Eye (tissue), 1 donor: ENCODE measurements around the gene RUNDC3A.
"Not testable (repeated sequence)": the region's sequence is repeated elsewhere in the genome, so short reads cannot be mapped to it uniquely, and the experiment has no call there.

ENCODE experiments used
- DNase-seq: peaks from one replicate; pipeline ENCODE4 v3.0.0-alpha.2; 2015

The RUNDC3A gene

DNA sequence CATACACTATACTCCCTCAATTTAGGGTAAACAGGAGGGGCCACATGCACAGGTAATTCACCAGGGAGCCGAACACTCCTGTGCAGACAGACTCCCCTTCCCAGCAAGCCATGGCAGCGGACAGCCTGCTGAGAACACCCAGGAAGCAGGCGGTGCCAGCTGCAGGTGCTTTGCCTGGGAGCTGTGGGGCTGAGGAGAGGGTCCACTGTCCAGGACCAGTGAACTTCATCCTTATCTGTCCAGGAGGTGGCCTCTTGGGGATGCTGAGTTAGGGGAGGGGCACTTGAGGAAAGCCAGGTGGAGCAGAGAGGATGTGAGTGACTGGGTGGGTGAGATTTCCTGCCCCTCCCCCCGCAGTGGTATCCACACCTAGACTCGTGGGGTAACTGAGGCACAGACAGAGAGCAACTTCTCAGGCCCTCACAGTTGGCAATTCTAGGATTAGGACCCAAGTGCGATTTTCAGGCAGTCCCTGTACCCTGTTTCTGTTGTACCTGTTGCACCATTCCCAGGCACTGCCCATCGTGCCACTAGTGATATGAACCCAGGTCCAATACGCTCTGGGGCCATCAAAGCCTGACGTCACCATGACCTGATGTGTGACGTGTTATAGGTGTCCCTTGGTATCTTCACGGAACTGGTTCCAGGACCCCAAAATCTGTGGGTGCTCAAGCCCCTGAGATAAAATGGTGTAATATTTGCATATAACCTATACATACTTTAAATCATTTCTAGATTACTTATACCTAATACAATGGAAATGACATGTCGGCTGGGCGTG lies 37.9 kb downstream of the RUNDC3A start:
- no peak for DNase-seq

DNA sequence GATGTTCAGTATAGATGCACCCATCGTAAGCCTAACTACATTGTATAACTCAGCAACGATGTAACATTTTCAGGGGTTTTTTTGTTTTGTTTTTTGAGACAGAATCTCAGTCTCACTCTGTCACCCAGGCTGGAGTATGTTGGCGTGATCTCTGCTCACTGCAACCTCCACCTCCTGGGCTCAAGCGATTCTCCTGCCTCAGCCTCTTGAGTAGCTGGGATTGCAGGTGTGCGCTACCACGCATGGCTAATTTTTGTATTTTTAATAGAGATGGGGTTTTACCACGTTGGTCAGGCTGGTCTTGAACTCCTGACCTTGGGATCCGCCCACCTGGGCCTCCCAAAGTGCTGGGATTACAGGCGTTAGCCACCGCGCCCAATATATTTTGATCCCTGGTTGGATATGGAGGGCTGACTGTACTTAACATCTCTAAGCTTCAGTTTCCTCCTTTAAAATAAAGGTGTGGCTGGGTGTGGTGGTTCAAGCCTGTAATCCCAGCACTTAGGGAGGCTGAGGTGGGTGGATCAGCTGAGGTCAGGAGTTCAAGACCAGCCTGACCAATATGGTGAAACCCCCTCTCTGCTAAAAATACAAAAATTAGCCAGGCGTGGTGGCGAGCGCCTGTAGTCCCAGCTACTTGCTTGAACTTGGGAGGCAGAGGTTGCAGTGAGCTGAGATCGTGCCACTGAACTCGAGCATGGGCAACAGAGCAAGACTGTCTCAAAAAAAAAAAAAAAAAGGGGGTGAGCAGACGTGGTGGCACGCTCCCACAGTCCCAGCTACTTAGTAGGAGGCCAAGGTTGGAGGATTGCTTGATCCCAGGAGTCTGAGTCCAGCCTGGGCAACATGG lies 39.0 kb downstream of the RUNDC3A start:
- not testable (repeated sequence) for DNase-seq

DNA sequence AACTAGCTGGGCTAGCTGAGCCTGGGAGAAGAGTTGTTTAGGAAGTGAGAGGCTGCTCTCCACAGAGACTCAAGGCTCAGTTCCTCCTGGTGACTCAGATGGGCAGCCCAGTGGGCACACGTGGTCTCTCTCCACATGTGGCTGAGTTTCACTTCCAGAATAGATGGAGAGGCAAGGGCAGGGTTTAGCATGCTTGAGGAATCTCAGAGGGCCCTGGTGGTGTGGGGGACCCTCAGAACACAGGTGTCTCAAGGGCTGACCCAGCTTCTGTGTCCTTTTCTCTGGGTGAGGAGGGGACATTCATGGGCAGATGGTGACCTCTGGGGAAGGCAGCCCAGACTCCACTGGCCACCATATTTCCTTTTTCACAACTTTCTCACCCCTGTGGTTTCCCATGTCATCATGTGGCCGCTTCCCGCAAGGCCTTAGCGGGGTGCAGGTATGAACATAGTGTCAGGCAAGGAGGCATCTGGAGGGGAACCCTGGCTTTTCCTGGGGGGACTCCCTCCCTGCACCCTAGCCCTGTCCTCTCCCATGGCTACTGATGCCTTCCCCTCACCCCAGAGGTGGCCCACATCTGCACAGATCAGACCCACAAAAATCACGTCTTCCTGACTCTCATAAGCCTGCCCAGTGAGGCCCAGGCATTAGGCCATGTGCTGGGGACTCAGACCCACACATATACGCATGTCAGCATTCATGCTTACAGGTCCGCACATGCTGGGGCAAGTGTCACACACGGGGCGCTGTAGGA lies 40.0 kb downstream of the RUNDC3A start:
- no peak for DNase-seq

DNA sequence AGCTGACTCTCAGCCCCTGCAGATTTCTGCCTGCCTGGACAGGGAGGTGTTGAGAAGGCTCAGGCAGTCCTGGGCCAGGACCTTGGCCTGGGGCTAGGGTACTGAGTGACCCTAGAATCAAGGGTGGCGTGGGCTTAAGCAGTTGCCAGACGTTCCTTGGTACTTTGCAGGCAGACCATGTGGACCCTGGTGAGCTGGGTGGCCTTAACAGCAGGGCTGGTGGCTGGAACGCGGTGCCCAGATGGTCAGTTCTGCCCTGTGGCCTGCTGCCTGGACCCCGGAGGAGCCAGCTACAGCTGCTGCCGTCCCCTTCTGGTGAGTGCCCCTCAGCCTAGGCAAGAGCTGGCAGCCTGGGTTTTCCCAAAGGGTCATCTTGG lies 40.6 kb downstream of the RUNDC3A start:
- no peak for DNase-seq

- no peak for DNase-seq
These were observed 41.2 kb downstream of the RUNDC3A start for GRCh38 chr17:44349553-44350070.

- DNase-seq: peak; percentile 89
These were observed 42.4 kb downstream of the RUNDC3A start for GRCh38 chr17:44350733-44351226.

DNA sequence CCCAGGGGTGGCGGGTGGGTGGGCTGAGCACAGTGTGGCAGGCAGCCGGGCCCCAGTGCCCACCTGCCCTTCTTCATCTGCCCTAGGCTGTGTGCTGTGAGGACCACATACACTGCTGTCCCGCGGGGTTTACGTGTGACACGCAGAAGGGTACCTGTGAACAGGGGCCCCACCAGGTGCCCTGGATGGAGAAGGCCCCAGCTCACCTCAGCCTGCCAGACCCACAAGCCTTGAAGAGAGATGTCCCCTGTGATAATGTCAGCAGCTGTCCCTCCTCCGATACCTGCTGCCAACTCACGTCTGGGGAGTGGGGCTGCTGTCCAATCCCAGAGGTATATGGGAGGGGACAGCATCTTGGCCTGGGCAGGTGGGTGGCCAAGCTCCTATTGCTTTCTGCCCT lies 43.1 kb downstream of the RUNDC3A start:
- no peak for DNase-seq

- DNase-seq: no peak
These were observed 43.8 kb downstream of the RUNDC3A start for GRCh38 chr17:44351961-44352827.

DNA sequence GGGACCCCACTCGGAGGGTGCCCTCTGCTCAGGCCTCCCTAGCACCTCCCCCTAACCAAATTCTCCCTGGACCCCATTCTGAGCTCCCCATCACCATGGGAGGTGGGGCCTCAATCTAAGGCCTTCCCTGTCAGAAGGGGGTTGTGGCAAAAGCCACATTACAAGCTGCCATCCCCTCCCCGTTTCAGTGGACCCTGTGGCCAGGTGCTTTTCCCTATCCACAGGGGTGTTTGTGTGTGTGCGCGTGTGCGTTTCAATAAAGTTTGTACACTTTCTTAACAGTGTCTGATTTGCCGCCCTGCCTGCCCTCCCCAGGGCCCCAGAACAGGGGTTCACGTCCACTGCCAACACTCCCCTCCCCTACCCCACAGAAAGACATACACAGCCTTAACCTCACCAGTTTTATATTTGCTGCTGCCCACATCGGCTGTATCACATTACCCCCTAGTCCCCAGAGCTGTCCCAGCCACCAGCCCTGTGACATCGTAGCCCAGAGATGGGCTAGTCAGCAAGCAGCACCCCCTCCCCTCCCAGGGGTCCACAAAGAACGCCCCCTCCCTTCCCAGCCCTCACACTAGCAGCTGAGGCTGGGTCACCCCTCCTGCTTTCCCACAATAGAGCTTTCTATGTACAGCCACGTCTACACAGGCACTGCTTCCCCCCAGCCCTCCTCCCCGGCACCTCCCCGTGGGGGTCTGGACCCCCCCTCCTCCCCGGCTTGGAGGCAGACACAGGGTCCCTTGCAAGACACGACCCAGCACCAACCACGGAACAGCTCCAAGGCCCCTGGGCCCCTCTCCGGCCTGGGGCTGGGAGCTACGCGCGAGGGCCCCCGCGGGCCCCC lies 44.6 kb downstream of the RUNDC3A start:
- DNase-seq: peak; percentile 44

DNA sequence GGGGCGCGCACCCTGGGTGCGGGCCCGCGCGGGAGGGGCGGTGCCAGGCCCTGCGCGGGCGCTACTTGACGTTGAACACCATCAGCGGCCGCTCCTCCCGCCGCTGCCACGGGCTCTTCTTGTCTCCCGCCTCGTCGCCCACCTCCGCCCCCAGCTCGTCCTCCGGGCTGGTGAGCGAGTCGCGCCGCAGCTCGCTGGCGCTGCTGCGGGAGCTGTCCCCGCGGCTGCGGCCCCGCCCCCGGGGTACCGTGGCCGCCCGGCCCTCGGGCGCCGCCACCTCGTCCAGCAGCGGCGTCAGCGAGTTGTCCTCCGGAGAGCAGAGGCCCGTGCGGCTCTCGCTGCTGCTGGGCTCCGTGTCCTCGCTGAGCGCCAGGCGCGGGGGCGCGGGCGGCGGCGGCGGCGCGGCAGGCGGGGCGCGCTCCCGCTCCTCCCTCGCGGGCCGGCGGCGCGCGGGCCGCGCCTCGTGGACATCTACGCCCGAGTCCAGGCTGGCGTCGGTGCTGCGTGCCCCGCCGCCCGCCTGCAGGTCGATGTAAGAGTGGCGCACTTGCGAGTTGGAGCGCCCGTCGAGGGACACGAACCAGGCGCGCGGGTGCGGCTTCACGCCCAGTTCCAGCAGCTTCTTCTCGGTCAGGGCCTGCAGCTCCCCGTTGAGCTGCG lies 45.4 kb downstream of the RUNDC3A start:
- DNase-seq: peak; percentile 48

DNA sequence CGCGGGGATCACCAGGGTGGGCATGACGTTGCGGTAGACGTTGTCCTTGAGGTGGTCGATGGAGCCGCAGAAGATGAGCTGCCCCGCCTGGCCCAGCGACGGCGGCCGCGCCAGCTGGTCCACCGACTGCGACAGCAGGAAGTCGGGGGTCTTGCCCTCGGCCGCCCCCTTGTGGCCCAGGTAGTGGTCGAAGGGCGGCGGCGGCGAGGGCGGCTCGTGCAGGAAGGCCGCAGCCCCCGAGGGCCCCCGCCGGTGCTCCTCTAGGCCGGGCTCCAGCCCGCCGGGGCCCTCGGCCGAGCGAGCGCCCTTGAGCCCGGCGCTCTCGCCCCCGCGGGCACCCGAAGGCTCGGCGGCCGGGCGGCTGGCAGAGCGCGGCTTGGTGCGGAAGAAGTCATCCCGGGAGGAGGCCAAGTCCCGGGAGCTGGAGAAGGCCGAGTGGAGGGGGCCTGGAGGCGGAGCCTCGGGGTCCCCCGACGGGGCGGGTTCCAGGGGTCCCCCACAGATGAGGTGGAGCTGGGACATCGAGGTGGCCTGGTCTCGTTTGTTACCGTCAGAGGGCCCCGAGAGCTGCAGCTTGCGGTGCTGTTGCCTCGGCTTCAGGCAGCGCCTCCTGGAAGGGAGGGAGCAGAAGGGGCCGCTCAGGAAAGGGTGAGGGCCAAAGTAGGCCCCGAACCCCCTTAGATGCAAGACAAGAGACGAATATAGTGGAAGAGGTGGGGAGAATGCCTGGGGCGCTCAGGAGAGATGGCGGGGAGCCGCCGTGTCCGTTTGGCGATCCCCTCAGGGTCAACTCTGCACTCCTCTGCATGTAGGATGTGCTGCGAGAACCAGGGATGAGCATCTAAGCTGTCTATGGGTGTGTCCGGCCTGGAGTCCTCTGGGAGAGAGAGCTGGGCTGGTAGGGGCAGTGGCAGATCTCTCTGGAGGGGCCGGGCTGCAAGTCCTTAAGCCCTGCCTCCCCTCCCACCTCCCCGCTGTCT lies 46.5 kb downstream of the RUNDC3A start:
- peak; percentile 84 for DNase-seq

GRCh38 chr17:44355642-44356099 lies 47.3 kb downstream of the RUNDC3A start:
- DNase-seq: no peak

DNA sequence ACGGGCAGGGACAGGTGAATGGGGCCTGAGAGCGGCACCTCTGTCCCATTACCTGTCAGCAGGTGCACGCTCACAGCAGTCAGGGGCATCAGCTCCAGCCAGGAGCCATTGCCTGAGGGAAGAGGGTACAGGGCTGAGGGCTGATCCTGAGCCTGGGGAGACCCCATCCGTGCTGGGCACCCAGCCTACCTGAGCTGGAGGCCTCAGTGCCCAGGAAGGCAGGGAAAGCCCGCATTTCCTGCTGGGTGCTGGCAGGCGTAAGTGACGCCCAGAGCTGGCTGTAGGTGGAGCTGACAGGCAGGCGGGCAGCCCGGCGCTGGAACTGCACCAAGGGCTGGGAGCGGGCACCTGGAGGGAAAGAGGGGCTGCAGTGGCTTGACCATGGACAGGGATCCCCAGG lies 47.8 kb downstream of the RUNDC3A start:
- DNase-seq: no peak

- DNase-seq: no peak
These were observed 49.7 kb downstream of the RUNDC3A start for GRCh38 chr17:44358066-44358465.

GRCh38 chr17:44359006-44359405 lies 50.6 kb downstream of the RUNDC3A start:
- no peak for DNase-seq

GRCh38 chr17:44359458-44360143 lies 51.2 kb downstream of the RUNDC3A start:
- no peak for DNase-seq

GRCh38 chr17:44360144-44360533 lies 51.7 kb downstream of the RUNDC3A start:
- DNase-seq: no peak

DNA sequence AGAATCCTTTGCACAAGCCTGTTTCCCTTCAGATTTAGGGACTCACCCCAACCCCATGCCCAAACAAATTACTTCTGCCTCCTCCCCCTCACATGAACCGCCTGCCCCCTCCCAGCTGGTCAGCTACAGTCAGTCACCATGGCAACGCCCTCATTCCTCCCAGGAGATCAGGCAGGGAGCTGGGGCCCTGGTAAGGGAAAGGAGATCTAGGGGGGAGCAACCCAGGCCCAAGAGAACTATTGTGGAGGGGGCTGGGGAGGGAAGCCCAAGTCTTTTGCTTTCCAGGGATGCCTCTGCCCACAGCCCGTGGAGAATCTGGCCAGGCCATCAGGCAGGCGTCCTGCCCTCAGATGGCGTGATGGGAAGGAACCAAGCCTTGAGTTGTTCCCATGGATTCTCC lies 52.4 kb downstream of the RUNDC3A start:
- DNase-seq: peak; percentile 95
